UCSD-AML1 (cell line): ENCODE measurements around the gene GNAZ.

Experiments used
- DNase-seq: peaks from one replicate; lab custom pipeline; 2025; ENCODE audit not compliant: unreplicated experiment; lab: John Stamatoyannopoulos, UW

The GNAZ gene

DNA sequence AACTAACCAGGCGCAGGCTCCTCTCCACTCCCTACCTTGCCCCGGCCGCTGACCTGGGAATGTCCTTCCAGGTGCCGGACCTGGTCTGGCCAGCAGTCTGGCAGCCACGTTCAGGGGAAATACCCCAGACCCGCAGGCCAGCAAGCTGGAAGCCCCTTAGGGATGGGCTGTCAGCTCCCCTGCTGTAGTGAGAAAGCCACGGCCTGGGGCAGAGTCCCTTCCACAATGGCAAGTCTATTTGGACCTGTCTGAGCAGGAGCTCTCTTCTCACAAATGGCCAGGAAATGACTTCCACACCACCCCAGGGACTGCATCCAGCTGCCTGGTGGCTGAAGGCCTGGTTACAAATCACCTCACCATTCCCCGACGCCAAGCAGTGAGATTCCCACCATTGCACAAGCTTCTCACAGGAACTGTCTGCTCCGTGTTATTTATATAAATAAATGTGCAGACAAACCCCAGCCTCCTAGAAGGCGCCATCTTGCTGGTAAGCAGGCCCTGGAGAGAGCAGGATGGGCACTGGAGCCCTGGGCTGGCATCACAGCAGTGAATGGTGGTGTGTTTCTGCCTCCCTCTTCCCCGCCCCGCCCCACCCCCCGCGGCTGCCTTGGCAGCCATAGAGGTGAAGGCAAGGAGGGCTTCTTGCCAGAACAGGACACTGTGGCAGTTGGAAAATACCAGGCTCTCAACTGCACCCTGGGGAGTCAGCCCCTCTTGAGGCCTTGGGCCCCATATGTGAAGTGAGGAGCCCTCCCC, 47.8 kb downstream of the GNAZ start:
- no peak for DNase-seq

- no peak for DNase-seq
These were observed 48.6 kb downstream of the GNAZ start for GRCh38 chr22:23118647-23119493.

DNA sequence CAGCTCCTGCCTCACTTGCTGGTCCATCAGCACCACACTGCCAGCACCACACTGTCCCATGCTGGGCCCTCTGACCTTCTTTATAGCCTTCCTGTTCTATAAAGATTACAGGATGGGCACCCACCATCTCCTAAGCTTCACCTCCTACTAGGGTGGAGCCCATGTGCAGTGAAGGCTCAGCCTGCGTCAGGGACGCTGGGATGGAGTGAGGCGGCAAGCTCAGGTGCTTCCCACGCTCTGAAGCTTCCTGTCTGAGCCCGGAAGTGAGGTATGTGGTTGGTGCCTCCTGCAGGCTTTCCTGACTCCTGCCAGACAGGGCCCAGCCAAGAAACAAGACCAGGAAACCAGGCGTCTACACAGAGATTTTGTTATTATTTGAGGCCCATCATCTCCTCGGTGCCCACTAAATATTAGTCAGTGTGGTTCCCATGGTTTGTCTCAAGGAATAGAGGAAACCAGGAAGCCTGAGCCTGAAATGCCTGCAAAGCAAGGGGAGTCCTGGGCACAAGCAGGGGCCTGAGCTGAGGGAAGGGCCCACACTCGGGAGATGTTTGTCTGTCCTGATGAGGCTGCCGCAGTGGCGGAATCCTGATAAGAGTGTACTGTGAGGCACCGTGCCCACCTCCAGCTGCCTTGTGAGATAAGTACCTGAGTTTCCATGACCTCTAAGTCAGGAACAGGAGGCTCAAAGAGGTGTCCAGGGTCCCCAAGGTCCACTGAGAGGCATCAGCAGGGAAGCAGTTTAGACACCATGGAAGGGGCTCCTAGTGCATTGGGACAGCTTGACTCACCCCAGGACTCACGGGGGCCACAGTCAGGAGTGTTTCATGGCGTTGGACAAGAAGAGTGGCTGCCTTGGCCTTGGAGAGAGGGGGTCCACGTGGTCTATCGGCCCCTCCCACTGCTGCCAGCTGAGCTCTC, 49.4 kb downstream of the GNAZ start:
- DNase-seq, result peak; percentile 32

DNA sequence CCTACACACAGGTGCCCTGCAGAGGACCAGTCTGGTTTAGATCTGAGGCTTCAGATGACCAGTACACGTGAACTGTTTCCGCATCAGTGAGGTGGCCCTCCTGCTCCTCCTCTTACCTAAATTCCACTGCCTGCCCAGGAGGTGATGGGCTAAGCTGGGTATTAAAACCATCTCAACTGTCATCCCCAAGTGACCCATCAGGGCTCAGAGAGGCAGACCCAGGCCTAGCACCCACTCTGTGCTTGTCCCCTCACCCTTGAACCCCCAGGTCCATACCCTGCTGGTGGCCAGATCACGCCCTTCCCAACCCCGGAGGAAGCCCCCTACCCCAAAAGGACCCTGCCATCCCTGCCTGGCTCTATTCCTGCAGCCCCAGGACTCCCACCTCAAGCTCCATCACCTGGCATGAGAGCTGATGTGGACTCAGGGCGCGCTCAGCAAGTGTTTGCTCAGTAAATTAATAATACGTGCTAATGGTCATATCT, 50.1 kb downstream of the GNAZ start:
- DNase-seq, result no peak

DNA sequence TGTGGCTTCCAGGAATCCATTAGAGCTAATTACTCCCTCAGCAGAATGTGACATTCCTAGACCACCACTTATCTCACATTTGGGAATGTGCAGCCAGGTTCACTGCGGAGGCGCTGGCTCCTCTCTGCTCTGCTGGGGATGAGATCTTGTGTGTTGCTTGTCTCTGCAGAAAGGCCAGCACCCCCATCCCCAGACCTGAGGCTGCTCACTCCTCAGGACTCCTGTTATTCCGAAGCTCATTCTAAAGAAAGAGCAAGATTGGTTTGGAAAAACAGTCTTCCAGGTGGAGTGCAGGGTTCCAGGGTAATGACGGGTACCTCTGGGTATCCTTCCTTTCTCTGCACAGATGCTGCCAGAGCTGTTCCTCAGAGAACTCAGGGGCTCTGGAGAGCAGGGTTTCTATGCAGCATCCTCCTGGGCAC, 50.7 kb downstream of the GNAZ start:
- no peak for DNase-seq

- DNase-seq, result no peak
These were observed 51.1 kb downstream of the GNAZ start for GRCh38 chr22:23121424-23121823.

- DNase-seq, result no peak
These were observed 52.1 kb downstream of the GNAZ start for GRCh38 chr22:23122216-23122957.

DNA sequence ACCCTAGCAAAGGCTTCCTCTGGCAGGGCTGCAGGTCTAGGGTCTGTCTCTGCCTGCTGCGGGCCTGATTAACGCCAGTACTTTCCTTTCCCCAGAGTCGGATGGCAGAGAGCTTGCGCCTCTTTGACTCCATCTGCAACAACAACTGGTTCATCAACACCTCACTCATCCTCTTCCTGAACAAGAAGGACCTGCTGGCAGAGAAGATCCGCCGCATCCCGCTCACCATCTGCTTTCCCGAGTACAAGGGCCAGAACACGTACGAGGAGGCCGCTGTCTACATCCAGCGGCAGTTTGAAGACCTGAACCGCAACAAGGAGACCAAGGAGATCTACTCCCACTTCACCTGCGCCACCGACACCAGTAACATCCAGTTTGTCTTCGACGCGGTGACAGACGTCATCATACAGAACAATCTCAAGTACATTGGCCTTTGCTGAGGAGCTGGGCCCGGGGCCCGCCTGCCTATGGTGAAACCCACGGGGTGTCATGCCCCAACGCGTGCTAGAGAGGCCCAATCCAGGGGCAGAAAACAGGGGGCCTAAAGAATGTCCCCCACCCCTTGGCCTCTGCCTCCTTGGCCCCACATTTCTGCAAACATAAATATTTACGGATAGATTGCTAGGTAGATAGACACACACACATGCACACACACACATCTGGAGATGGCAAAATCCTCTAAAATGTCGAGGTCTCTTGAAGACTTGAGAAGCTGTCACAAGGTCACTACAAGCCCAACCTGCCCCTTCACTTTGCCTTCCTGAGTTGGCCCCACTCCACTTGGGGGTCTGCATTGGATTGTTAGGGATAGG, 52.9 kb downstream of the GNAZ start:
- DNase-seq, result no peak

DNA sequence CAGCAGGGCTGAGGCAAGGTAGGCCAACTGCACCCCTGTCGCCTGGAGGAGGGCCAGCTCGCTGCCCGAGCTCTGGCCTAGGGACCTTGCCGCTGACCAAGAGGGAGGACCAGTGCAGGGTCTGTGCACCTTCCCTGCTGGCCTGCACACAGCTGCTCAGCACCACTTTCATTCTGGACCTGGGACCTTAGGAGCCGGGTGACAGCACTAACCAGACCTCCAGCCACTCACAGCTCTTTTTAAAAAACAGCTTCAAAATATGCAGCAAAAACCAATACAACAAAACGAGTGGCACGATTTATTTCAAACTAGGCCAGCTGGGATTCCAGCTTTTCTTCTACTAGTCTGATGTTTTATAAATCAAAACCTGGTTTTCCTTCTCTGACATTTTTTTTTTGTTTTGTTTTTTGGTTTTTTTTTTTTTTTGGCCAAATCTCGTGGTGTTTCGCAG, 53.5 kb downstream of the GNAZ start:
- no peak for DNase-seq

DNA sequence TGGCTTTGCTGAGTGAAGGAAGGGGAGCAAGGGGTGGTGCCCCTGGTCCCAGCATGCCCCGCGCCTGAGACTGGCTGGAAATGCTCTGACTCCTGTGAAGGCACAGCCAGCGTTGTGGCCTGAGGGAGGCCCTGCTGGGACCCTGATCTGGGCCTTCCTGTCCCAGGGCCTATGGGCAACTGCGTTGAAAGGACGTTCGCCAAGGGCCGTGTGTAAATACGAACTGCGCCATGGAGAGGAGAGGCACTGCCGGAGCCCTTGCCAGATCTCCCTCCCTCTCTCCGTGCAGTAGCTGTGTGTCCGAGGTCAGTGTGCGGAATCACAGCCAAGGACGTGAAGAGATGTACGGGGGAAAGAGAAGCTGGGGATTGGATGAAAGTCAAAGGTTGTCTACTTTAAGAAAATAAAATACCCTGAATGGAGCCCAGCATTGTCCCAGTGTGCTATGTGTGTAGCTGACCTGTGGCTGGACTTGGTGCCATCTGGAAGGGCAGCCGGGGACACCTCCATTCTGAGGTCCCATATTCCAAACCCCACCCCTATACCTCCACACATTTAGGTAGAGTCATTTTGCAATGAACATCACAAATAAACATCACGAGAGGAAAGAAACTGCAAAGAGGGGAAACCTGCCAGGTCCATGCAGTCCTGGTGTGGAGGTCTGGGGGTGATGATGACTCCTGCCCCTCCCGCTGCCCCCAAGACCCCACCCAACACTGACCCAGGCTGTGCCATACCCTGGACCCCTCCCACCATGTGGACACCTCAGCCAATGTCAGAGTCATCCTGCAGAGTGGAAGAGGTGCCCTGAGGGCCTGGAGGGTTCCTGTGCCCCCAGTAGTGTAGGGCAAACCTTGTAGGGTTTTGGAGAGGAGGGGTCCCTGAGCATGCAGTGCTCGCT, 54.5 kb downstream of the GNAZ start:
- no peak for DNase-seq

- no peak for DNase-seq
These were observed 55.3 kb downstream of the GNAZ start for GRCh38 chr22:23125512-23126103.

DNA sequence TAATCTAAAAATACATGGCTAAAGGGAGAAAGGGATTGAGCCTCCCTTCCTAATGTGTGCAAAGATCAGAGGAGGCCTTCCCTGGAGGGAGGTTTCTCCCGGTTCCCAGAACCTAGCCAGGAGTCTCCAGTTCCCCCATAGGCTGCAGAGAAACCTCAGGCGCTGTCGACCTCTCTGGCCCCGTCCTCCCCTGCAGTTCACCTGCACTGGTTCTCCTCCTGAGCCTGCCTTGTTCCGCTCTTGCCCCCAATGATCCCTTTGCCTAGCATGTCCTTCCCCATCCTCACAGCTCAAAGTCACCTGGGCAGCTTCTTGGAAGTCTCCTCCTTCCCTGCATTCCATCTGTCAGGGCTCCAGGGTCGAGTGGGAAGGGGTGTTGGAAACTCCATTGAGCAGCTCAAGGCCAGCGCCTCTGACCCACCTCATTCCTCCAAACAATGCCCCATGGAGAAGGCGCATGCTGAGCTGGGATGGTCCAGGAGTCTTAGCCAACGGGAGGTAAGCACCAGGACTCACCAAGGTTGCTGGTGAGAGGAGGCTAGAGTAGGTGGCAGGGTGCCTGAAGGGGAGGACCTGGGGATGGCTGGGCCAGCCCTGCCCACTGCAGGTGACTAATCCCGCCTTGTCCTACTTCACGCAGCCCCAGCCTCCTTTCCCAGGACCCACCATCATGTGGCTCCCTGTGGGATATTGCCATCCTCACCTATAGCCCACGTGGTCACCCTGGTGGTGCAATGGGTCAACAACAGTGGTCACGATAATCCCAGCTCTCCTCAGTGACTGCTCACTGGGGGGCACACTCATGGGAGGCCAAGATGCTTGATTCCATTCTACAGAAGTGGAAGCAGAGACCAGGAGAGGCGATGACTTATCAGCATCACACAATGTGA, 56.1 kb downstream of the GNAZ start:
- DNase-seq, result no peak

GRCh38 chr22:23127055-23127756, 56.9 kb downstream of the GNAZ start:
- DNase-seq, result no peak

GRCh38 chr22:23127788-23128187, 57.5 kb downstream of the GNAZ start:
- DNase-seq, result no peak

GRCh38 chr22:23128269-23129108, 58.2 kb downstream of the GNAZ start:
- DNase-seq, result peak; percentile 71

- no peak for DNase-seq
These were observed 58.8 kb downstream of the GNAZ start for GRCh38 chr22:23129149-23129548.
